ENCODE results near the gene KNDC1.

KNDC1 gene

DNA sequence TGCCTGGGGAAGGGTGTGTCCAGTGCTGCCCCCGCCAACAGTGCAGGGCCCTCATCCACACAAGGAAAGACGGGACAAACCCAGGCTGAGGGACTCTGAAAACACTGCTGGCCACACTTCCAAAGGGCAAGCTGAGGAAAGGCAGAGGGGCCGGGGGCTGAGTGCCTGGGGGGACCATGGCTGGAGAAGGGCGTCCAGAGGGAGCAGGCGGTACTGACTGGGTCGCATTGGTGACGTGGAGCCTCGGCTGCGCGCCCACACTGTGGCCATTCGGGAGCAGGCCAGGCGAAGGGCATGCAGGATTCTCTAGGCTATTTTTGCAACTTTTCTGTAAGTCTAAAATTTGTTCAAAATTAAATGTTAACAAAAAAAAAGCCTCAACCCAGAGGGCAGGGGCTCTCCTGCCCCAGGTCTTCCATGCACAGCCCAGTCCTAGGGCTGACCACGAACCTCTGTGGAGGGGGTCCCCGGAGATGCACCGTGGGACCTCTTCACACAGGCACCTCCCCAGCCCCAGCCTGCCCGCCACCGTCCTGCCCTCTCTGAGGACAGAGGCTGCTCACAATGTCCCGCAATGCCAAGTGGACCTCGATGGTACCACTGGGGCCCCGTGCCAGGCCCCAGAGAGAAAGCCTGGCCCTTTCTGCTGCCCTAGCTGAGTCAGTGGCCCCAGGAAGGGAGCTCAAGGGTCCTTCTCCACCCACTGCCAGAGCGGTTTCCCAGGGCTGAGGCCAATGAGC is 106.2 kb downstream of the KNDC1 start:
- DNase-seq = no peak

DNA sequence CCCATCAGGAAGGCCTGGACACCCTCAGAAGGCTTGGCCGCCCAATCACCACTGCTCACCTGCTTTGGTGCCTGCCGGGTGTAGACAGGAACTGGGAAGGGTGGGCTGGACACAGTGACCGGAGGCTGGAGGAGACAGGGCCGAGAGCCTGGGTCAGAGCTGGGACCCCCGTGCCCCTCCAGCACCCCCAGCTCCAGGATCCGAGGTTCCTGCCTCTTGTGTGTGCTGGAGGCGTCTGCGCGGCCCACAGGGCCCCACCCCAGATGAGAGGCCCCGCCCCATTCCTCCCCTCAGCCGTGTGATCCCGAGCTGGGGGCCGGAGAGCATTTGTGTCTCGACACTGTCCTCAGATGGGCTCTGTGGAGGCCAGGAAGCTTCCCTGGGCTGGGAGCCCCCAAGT is 107.3 kb downstream of the KNDC1 start:
- DNase-seq = no peak

DNA sequence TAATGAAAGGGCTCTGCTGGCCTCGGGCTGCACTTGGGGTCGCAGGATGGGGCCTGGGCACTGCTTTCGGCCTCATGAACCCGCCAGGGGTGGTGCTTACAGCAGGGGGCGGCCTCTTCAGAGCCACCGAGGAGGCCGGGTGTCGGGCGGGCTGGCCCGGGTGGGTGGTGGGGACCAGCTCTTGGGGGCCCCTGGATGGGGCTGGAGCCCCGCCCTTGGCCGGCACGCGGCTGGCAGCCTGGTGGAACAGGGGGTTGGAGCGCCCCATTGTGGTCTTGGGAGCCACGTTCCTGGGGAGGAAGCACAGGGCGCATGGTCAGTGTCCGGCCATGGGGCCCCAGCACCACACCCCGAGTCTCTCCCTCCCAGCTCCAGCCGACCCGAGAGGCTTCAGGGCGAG is 107.8 kb downstream of the KNDC1 start:
- DNase-seq = no peak

DNA sequence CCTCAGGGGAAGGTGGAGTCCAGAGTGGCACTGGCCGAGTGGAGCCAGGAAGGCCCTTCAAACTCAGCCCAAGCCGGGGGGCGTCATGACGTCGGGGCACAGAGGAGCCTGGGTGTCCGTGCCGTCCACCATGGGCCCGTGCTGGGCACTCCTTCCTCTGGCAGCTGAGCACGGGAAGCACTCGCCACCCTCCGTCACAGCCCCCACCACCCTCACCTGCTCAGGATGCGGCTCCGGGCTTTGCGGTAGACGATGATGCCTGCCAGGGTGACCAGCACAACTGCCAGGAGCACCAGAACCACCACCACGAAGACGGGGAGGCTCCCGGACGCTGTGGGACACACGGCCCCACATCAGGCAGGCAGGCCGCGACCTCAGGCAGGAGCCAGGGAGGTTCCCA is 108.5 kb downstream of the KNDC1 start:
- no peak for DNase-seq

DNA sequence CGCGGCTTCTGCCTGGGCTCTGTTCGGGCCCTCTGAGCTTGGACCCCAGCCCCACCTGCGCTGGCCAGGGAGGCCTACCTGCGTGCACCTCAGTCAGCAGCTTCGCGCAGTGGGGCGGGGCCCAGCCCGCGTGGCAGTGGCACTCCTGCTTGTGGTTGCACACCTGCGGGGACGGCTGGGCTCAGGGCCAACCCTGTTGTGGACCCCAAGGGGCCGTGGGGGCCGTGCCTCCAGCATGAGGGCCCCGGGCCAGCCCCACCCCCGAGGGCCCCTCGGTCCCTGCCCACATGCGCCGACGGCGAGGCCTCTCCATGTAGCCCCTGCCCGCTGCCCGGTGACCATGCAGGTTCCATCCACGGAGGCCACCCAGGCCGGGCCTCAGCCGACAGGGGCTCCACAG is 109.3 kb downstream of the KNDC1 start:
- DNase-seq = no peak

DNA sequence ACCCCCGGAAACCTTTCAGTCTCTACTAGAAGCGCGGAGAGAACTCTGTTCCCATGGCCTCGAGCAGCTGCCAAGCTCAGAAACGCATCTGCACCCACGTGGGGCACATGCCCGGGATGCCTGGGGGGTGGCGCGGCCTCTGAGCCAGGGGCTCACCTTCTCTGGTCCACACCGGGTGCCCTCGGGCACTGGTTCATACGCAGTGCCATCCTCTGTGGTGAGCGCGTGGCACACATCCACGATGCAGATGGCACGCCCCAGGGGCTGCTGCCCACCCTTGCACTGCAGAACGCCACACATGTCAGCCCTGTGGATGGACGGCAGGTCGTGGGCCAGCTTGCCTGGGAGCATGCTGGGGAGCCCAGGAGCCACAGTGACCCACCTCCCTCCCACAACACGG is 110.2 kb downstream of the KNDC1 start:
- DNase-seq = no peak

DNA sequence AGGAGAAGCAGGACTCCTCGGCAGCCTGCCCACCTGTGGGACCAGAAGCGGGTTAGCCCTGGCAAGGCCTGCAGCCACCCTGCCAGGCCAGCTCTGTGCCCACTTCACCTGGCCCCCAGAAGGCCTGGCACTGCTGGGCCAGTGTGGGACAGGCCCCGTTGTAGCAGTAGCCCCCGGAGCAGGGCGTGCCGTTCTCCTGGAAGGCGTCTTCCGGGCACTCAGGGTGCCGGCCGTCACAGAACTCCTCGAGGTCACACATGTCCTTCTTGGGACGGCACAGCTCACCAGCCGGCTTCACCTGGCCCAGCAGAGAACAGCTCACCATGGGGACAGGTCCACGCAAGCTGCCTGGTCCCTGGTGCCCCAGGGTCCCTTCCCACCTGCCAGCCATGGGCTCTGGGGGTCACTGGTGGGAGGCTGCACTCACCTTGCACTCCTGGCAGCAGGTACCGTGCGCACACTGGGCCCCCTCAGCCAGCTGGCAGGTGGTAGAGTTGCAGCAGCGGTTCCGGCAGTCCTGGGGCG is 110.8 kb downstream of the KNDC1 start:
- no peak for DNase-seq

DNA sequence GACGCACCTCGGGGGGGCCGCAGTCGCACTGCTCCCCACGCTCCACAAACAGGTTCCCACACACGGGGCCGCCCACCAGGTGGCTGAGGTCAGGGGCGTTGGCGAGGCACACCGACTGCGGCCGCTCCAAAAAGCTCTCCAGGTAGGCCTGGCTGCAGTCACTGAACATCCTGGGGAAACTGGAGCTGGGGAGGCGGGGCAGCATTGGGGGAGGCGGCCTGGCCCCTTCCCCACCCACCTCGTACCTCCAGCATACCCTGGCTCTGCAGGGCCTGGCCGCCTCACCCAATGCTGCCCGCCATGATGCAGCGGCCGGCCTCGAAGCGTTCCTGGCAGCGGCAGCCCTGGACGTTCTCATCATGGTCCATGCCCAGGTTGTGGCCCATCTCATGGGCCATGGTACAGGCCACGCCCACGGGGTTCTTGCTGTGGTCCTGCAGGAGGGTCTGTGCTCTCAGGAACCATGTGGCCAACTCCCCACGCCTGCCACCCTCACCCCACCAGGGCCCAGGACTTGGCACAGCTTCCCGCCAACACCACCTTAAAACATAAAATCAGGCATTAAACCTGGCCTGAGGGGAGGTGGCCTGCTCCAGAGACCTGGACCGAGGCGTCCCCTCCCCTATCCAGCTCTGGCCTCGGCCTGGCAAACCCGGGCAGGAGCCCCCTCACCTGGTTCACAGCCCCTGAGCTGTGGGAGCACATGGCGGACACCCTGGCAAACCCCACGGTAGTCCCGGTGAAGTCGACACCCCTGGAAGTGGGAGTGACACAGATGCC is 111.7 kb downstream of the KNDC1 start:
- no peak for DNase-seq

DNA sequence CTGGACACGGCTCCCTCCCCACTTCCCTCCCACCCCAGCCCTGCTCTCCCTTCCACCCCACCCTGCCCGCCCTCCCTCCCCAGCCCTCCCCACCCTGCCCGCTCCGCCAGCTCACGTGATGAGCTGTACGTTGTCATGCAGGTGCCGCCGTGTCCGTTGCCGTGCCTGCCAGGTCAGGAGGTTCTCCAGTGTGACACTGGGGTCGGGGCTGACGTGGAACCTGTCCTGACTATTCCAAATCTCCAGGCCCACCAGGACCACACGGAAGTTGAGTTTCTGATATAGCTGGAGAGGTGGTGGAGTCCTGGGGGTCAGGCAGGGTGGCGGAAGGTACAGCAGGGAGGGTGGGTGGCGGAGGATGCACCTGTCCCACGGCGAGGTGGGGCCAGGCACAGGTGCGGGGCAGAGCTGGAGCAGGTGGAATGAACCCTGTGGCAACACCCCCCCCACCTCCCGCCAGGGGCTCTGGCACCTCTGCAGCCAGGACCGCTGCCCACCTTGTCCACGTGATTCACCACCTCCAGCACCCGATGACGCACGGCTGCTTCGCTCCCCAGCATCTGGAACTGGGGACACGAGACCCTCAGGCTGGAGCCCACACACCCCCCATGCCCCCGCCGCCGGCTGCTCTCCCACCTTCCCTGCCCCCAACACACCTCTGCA is 112.4 kb downstream of the KNDC1 start:
- DNase-seq = no peak

DNA sequence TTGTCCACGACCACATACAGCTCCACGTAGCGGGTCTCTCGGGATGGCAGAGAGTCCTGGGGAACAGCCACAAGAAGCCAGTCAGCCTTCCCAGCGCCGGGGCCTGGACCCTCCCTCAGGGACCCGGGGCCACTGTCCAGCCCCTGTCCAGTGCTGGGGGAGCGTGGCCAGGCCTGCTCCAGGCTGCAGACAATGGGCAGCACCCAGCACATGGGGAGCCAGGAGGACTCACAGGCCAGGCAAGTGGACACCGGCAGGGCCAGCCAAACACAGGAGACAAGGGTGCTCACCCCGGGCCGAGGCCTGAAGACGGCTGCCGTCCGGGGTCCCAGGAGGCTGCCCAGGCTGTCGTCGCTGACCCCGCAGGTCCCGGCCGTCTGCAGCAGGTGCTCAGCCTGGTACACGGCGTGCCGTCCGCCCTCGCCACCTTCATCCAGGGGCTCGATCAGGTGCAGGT is 113.0 kb downstream of the KNDC1 start:
- no peak for DNase-seq

DNA sequence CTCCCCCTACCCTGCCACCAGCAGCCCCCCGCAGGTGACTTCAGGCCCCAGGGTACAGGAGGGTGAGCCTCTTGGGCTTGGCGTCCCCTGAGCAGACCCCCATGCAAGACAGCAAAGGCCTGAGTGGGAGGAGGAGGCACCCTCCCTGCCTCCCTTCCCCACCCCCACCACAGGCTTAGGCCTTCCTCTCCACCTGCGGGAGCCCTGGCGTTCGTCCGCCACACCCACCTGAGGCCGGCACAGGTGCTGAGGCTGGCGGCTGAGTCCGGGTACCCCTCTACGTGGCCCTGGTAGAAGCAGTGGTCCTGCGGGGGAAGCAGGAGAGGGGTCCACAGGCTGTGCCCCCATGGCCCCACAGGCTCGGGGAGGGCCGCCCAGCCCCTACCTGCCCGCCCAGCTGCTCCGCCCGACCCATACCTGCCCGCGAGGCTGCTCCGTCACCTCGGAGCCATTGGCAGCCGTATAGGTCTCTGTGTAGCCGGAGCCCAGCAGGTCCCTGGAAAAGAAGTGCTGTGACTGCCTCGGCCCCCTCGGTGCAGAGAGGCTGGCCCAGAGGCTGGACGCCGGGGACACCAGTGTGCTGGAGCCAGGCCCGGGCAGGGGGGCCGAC is 113.6 kb downstream of the KNDC1 start:
- no peak for DNase-seq

DNA sequence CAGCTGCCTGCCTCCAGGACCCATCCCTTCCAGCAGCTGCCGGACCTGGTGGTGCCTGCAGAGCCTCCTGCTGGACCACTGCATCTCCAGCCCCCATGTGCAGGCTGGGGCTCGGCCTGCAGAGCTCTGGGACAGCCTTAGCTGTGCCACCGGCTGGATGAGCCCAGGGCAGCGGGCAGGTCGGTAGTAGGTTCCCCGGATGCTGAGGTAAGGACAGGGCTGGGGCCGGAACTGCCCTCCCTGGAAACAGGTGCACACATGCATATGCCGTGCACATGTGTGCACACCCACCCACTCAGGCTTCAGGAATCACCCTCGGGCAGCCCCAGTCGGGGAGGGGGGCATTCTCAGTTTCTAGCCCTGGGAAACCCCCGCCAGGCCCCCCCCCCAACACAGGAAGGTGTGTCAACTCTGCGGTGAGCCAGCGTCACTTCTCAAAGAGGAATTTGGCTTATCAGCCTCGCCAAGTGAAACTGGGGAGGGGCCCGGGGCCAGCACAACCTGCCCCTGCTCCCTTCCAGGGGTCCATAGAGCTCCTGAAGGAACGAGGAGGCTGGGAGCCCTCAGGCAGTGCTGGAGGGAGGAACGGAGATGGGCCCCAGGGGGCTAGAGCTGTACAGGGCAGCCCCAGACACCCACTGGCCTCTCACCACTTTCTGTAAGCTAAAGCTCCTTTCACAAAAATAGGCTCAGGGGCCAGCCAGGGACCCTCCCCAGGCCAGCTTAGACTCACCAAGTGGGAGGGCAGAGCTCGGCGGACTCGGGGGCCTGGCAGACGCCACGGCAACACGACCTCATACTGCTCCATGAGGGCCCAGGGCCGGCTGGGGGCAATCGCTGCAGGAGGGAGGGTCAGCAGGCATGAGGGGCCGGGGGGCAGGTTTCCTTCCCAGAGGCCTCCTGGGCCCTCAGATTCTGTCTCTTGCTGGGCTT is 115.0 kb downstream of the KNDC1 start:
- DNase-seq = no peak

DNA sequence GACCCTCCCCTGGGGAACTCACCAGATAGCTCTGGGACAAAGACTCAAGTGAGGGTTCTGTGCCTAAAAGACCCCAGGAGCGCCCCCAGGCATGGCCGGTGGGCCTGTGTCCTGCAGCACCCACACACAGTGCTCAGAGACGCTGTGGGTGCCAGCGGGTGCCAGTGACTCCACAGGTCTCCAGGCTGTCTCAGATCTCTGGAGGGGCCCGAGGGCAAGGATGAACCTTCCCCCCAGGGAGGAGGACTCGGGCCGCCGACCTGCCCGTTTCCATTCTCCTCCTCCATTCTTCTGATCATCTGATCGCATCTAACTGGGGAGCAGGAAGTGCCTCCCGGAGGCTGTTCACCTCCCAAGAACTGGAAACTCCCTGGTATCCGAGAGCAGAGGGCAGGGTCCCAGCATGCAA is 115.7 kb downstream of the KNDC1 start:
- no peak for DNase-seq
